ENCODE data around the gene SP5.

Gene SP5

DNA sequence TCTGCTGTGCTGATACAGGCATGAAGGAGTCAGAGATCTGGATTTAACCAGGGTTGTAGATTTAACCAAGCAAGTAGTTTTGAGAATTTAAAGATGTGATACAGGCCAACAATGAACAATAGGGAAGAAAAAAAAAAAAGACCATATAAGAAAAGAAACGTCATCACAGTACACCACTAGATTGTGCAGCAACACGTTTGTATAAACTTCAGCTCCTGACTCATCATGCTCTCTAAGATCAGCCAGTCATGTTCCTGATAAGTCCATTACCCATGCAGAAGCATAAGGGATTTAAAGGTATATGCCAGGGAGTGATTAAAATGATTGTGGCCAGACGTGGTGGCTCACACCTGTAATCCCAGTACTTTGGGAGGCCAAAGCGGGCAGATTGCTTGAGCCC is 32.8 kb downstream of the SP5 start:
- no peak for TF ChIP-seq POLR2AphosphoS5 (IDR thresholded peaks at IDR 0.05; ENCODE audit: low read depth, low read length)
- TF ChIP-seq TAF1 (IDR thresholded peaks at IDR 0.05; ENCODE audit: borderline replicate concordance, insufficient read depth, low read length), result no peak

DNA sequence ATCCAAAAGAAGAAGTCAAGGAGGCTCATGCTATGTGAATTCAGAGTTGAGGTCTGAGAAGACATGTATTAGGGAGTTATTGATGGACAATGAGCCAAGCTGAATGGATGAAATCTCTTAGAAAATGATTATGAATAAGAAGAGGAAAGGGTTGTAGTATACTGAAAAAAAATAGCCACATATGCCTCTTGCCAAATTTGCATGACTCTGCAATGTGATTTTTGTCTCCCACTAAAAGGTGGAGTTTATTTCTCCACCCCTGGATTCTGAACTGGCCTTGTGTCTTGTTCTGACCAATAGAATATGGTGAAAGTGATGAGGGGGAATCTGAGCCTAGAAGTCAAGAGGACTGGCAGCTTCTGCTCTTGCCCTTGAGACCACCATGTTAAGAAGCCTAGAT is 46.4 kb downstream of the SP5 start:
- TF ChIP-seq, protein P1, sequence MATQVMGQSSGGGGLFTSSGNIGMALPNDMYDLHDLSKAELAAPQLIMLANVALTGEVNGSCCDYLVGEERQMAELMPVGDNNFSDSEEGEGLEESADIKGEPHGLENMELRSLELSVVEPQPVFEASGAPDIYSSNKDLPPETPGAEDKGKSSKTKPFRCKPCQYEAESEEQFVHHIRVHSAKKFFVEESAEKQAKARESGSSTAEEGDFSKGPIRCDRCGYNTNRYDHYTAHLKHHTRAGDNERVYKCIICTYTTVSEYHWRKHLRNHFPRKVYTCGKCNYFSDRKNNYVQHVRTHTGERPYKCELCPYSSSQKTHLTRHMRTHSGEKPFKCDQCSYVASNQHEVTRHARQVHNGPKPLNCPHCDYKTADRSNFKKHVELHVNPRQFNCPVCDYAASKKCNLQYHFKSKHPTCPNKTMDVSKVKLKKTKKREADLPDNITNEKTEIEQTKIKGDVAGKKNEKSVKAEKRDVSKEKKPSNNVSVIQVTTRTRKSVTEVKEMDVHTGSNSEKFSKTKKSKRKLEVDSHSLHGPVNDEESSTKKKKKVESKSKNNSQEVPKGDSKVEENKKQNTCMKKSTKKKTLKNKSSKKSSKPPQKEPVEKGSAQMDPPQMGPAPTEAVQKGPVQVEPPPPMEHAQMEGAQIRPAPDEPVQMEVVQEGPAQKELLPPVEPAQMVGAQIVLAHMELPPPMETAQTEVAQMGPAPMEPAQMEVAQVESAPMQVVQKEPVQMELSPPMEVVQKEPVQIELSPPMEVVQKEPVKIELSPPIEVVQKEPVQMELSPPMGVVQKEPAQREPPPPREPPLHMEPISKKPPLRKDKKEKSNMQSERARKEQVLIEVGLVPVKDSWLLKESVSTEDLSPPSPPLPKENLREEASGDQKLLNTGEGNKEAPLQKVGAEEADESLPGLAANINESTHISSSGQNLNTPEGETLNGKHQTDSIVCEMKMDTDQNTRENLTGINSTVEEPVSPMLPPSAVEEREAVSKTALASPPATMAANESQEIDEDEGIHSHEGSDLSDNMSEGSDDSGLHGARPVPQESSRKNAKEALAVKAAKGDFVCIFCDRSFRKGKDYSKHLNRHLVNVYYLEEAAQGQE (IDR thresholded peaks at IDR 0.05; ENCODE audit: insufficient read depth in 1 of 2, low read depth in 2 of 2, low read length in 2 of 2), result no peak
- TF ChIP-seq SIN3A (IDR thresholded peaks at IDR 0.05; ENCODE audit: borderline replicate concordance, insufficient read depth, low read length), result no peak
- TF ChIP-seq TAF1 (IDR thresholded peaks at IDR 0.05; ENCODE audit: borderline replicate concordance, insufficient read depth, low read length), result no peak
- TF ChIP-seq FOXP2 (optimal IDR thresholded peaks at IDR 0.05; ENCODE audit: borderline replicate concordance, extremely low read depth, extremely low read length, insufficient read depth), result no peak
- TF ChIP-seq POLR2AphosphoS5 (IDR thresholded peaks at IDR 0.05; ENCODE audit: low read depth, low read length), result no peak

DNA sequence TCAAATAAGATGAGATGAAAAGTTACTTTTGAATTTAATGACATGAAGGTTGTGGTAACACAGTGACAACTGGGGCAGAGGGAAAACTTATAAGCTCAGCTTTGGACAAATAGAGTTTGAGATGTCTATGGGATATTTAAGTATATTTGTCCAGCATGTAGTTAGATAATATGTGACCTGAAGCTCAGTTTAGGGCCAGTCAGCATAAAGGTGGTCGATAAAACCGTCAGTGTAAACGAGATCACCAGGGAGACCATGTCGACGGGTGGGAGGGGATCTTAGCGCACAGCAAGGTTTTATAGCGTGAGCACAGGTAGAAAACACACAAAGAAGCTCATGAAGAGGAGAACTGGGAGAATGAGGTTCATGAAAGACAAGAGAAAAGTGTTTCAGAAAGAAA is 47.6 kb downstream of the SP5 start:
- TF ChIP-seq TAF1 (IDR thresholded peaks at IDR 0.05; ENCODE audit: borderline replicate concordance, insufficient read depth, low read length), result no peak

DNA sequence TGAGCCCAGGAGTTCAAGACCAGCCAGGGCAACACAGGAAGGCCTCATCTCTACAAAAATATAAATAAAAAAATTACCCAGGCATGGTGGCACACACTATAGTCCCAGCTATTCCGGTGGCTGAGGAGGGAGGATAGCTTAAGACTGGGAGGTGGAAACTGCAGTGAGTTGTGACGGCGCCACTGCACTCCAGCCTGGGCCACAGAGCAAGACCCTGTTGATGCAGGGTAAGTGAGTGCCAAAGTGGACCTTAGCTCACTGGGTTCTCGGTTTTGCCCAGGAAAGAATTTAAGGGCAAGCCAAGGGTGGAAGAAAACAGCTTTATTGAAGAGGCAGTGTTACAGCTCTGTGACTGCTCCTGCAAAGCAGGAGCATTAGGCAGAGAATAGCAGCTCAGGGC is 48.1 kb downstream of the SP5 start:
- TF ChIP-seq FOXP2 (optimal IDR thresholded peaks at IDR 0.05; ENCODE audit: borderline replicate concordance, extremely low read depth, extremely low read length, insufficient read depth) (no peak), SIN3A (IDR thresholded peaks at IDR 0.05; ENCODE audit: borderline replicate concordance, insufficient read depth, low read length) (no peak), POLR2AphosphoS5 (IDR thresholded peaks at IDR 0.05; ENCODE audit: low read depth, low read length) (no peak)
- TF ChIP-seq, protein P1 (IDR thresholded peaks at IDR 0.05; ENCODE audit: insufficient read depth in 1 of 2, low read depth in 2 of 2, low read length in 2 of 2), result no peak

DNA sequence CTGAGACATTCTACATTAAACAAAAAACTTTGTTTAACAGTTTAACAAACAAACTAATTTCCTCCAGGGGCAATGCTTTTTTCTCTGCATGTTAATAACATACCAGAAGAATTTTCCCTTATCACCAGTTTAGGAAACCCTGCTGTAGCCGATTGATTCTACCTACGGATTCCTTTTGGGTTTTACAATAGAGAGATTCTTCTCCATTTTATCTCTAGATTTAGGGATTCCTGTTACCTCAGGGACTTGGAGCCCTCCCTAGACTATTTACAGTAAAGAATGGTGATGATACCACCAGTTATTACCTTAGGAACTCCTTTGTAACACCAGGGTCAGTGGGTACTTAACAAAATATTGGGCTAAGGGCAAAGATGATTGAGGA is 49.7 kb downstream of the SP5 start:
- TF ChIP-seq TAF1 (IDR thresholded peaks at IDR 0.05; ENCODE audit: borderline replicate concordance, insufficient read depth, low read length), result no peak
- TF ChIP-seq, protein P1 (IDR thresholded peaks at IDR 0.05; ENCODE audit: insufficient read depth in 1 of 2, low read depth in 2 of 2, low read length in 2 of 2), result no peak
- no peak for TF ChIP-seq SIN3A (IDR thresholded peaks at IDR 0.05; ENCODE audit: borderline replicate concordance, insufficient read depth, low read length)
- TF ChIP-seq FOXP2 (optimal IDR thresholded peaks at IDR 0.05; ENCODE audit: borderline replicate concordance, extremely low read depth, extremely low read length, insufficient read depth), result no peak
- TF ChIP-seq POLR2AphosphoS5 (IDR thresholded peaks at IDR 0.05; ENCODE audit: low read depth, low read length), result no peak

DNA sequence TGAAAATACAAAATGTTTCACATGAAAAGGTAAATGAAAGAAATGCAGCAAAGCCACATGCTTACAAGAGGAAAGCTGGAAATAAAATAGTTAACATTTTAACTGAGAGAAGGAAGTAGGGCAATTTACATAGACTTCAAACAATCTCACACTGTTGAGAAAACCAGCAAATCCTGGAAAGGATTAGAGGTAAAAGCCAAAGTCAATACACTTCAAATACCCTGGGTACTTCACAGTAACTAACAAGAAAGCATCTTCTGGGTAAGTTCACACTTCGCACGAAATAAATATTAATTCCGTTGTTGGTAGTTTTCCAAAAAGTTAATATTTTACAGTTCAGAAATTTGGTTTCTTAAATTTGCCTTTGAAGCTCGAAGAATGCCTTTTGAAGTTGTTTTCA is 51.6 kb downstream of the SP5 start:
- TF ChIP-seq TAF1 (IDR thresholded peaks at IDR 0.05; ENCODE audit: borderline replicate concordance, insufficient read depth, low read length) (no peak), FOXP2 (optimal IDR thresholded peaks at IDR 0.05; ENCODE audit: borderline replicate concordance, extremely low read depth, extremely low read length, insufficient read depth) (no peak), POLR2AphosphoS5 (IDR thresholded peaks at IDR 0.05; ENCODE audit: low read depth, low read length) (no peak), SIN3A (IDR thresholded peaks at IDR 0.05; ENCODE audit: borderline replicate concordance, insufficient read depth, low read length) (no peak)
- TF ChIP-seq, protein P1 (IDR thresholded peaks at IDR 0.05; ENCODE audit: insufficient read depth in 1 of 2, low read depth in 2 of 2, low read length in 2 of 2), result no peak

All from PFSK-1 (cell line).